IMR-90 (cell line): ENCODE results near the gene ACY1. TPM values are rescaled to one million over a fixed set of nuclear protein-coding genes. Genes with fewer than 3 reads are reported as not detected.

Experiments
- ATAC-seq: fragments of 200-7000 bp; cut with Tn5 transposase; 2 replicates; pipeline ENCODE4 v1.9.1; 2020; ENCODE audit warnings: low read depth, mild to moderate bottlenecking, moderate library complexity
- BruUV-seq: library from RNA; stranded (reverse); fragments of 400-500 nt; replicated peaks from 2 replicates; lab custom pipeline; 2021; lab: Mats Ljungman, UMichigan
- CTCF ChIA-PET: fragments of 300-600 bp; formaldehyde crosslinking; extraction: SDS; loops from one replicate; lab custom pipeline; 2021; ENCODE audit warnings: antibody characterized with exemption; lab: Yijun Ruan, JAX
- POLR2A ChIA-PET: fragments of 300-600 bp; sonication (Branson Sonifier 250); formaldehyde crosslinking; loops from one replicate; lab custom pipeline; 2022; ENCODE audit warnings: antibody characterized with exemption; ENCODE audit not compliant: unreplicated experiment; lab: Charles Lee
- DNase-seq: peaks from one replicate; pipeline ENCODE4 v3.0.0; 2013
- H2AFZ ChIP-seq: replicated peaks from 2 replicates; pipeline ENCODE3; 2013; ENCODE audit warnings: low read length, mild to moderate bottlenecking; ENCODE audit not compliant: poor library complexity
- H2AK5ac ChIP-seq: 2 replicates; pipeline ENCODE4 v1.6.1; 2013; ENCODE audit warnings: low read depth, low read length, inconsistent platforms
- H2AK9ac ChIP-seq: replicated peaks from 2 replicates; pipeline ENCODE3; 2013; ENCODE audit warnings: mild to moderate bottlenecking, low read depth, low read length, moderate library complexity; ENCODE audit not compliant: poor library complexity
- H2BK120ac ChIP-seq: 2 replicates; pipeline ENCODE4 v1.6.1; 2013; ENCODE audit warnings: low read depth, low read length, inconsistent platforms
- H2BK15ac ChIP-seq: 3 replicates; pipeline ENCODE4 v1.6.1; 2013; ENCODE audit warnings: low read depth, low read length, inconsistent platforms
- H2BK20ac ChIP-seq: 2 replicates; pipeline ENCODE4 v1.6.1; 2013; ENCODE audit warnings: low read depth, mild to moderate bottlenecking, inconsistent platforms, low read length, moderate library complexity
- H2BK5ac ChIP-seq: 2 replicates; pipeline ENCODE4 v1.6.1; 2013; ENCODE audit warnings: mild to moderate bottlenecking, low read depth, low read length, inconsistent platforms; ENCODE audit not compliant: poor library complexity, severe bottlenecking
- H3K14ac ChIP-seq: replicated peaks from 2 replicates; pipeline ENCODE4 v1.6.1; 2013; ENCODE audit warnings: low read depth, low read length, inconsistent platforms
- H3K18ac ChIP-seq: 2 replicates; pipeline ENCODE4 v1.6.1; 2013; ENCODE audit warnings: low read depth, low read length, control low read depth
- H3K23ac ChIP-seq: 2 replicates; pipeline ENCODE4 v1.6.1; 2013; ENCODE audit warnings: low read depth, low read length, inconsistent platforms
- H3K27ac ChIP-seq: 2 replicates; pipeline ENCODE4 v1.5.1; 2013; ENCODE audit warnings: mild to moderate bottlenecking, control low read depth, low read length; ENCODE audit not compliant: insufficient read depth
- H3K27me3 ChIP-seq: 2 replicates; pipeline ENCODE4 v1.6.1; 2013; ENCODE audit warnings: low read length; ENCODE audit not compliant: control insufficient read depth, insufficient read depth
- H3K36me3 ChIP-seq: 2 replicates; pipeline ENCODE4 v1.6.1; 2013; ENCODE audit warnings: low read length, mixed read lengths; ENCODE audit not compliant: control insufficient read depth, insufficient read depth
- H3K4ac ChIP-seq: 2 replicates; pipeline ENCODE4 v1.6.1; 2013; ENCODE audit warnings: low read depth, low read length, inconsistent platforms
- H3K4me1 ChIP-seq: 2 replicates; pipeline ENCODE4 v1.6.1; 2013; ENCODE audit warnings: low read length, mixed read lengths; ENCODE audit not compliant: control insufficient read depth, insufficient read depth
- H3K4me2 ChIP-seq: 2 replicates; pipeline ENCODE4 v1.6.1; 2013; ENCODE audit warnings: low read depth, mild to moderate bottlenecking, control low read depth, low read length, moderate library complexity
- H3K4me3 ChIP-seq: 2 replicates; pipeline ENCODE4 v1.5.1; 2013; ENCODE audit warnings: low read depth, mild to moderate bottlenecking, control low read depth, low read length, moderate library complexity; ENCODE audit not compliant: insufficient read depth
- H3K56ac ChIP-seq: 2 replicates; pipeline ENCODE4 v1.6.1; 2013; ENCODE audit warnings: low read length, inconsistent platforms; ENCODE audit not compliant: insufficient read depth; ENCODE audit errors: extremely low read depth
- H3K79me1 ChIP-seq, 2 experiments: 2 replicates each; pipeline ENCODE4 v1.6.1; 2013; ENCODE audit warnings: low read length in 2 of 2, inconsistent platforms in 1 of 2, low read depth in 1 of 2
- H3K9ac ChIP-seq: 2 replicates; pipeline ENCODE4 v1.6.1; 2013; ENCODE audit warnings: low read depth, low read length, control low read depth
- H3K9me1 ChIP-seq: 2 replicates; pipeline ENCODE4 v1.6.1; 2013; ENCODE audit warnings: low read length, inconsistent platforms; ENCODE audit not compliant: insufficient read depth
- H3K9me3 ChIP-seq: 2 replicates; pipeline ENCODE4 v1.6.1; 2013; ENCODE audit warnings: low read length; ENCODE audit not compliant: control insufficient read depth, insufficient read depth
- H4K20me1 ChIP-seq: 2 replicates; pipeline ENCODE4 v1.6.1; 2013; ENCODE audit warnings: low read length, inconsistent platforms; ENCODE audit not compliant: insufficient read depth
- H4K5ac ChIP-seq: 2 replicates; pipeline ENCODE4 v1.6.1; 2013; ENCODE audit warnings: mild to moderate bottlenecking, low read depth, low read length, control low read depth
- H4K8ac ChIP-seq, 2 experiments: 2 replicates each; pipeline ENCODE4 v1.6.1; 2013; ENCODE audit warnings: low read depth in 2 of 2, low read length in 2 of 2, control low read depth in 1 of 2, inconsistent platforms in 1 of 2
- H4K91ac ChIP-seq: 2 replicates; pipeline ENCODE4 v1.6.1; 2013; ENCODE audit warnings: low read depth, low read length, inconsistent platforms; ENCODE audit not compliant: insufficient read depth
- CEBPB ChIP-seq: IDR thresholded peaks from 2 replicates; pipeline ENCODE4 v1.6.1; 2012; ENCODE audit warnings: low read depth, low read length, improper control_type of control experiment
- FOS ChIP-seq: fragments of 150-350 bp; IDR thresholded peaks from 2 replicates; pipeline ENCODE4 v1.6.1; 2016; ENCODE audit warnings: low read depth, low read length
- MXI1 ChIP-seq: IDR thresholded peaks from 2 replicates; pipeline ENCODE4 v1.6.1; 2012; ENCODE audit warnings: low read depth, mild to moderate bottlenecking, low read length, moderate library complexity, borderline replicate concordance
- POLR2A ChIP-seq: IDR thresholded peaks from 2 replicates; pipeline ENCODE4 v1.6.1; 2012; ENCODE audit warnings: mild to moderate bottlenecking, low read depth, low read length
- RCOR1 ChIP-seq: IDR thresholded peaks from 2 replicates; pipeline ENCODE4 v1.6.1; 2012; ENCODE audit warnings: mild to moderate bottlenecking, low read length, improper control_type of control experiment; ENCODE audit not compliant: insufficient replicate concordance
- USF2 ChIP-seq: fragments of 150-350 bp; IDR thresholded peaks from 2 replicates; pipeline ENCODE4 v1.6.1; 2017; ENCODE audit warnings: mild to moderate bottlenecking, antibody characterized with exemption, low read length, low read depth
- WGBS, 2 experiments: methylation state at CpG; one replicate each; pipeline versions ENCODE4 v1.1.5 to v1.1.7; 2013; ENCODE audit warnings: missing lambda C conversion rate in 2 of 2; ENCODE audit not compliant: insufficient read length in 1 of 2; ENCODE audit errors: extremely low coverage in 2 of 2; 5-methylcytosine and 5-hydroxymethylcytosine counted together
- dilution Hi-C: fragments of 300-500 bp; cut with HindIII; formaldehyde crosslinking; loops from one replicate; pipeline ENCODE4 v1.14.3; 2018; ENCODE audit warnings: low sequenced_read_pairs; ENCODE audit not compliant: unreplicated experiment
- in situ Hi-C: fragments of 300-500 bp; cut with MboI; formaldehyde crosslinking; loops from 3 replicates; pipeline ENCODE4 v1.14.3; 2019; ENCODE audit warnings: low sequenced_read_pairs, inconsistent platforms, mixed read lengths
- intact Hi-C: fragments of 100-400 bp; cut with micrococcal nuclease; formaldehyde crosslinking; loops from 2 replicates; pipeline ENCODE4 v1.10.0; 2022
- polyA plus RNA-seq, 3 experiments: library from polyadenylated mRNA; depleted of rRNA; stranded (reverse); fragments of >200 nt; gene quantifications; 2 replicates each; pipeline ENCODE4 v1.2.3, GENCODE V29; 2012; ENCODE audit warnings: low replicate concordance in 1 of 3
- total RNA-seq: library from RNA; depleted of rRNA; stranded (reverse); fragments of >200 nt; gene quantifications from 2 replicates; pipeline ENCODE4 v1.2.3, GENCODE V29; 2012

The ACY1 gene
- total and polyA plus RNA-seq, 2 of the 4 experiments (the other 2 are of a cell fraction), result 22.0 to 47.1 TPM

GRCh38 chr3:51941463-51941797, 41.9 kb upstream of the ACY1 start:
- no peak overlapping the region for H2BK20ac ChIP-seq
- H4K8ac ChIP-seq, result no peak overlapping the region
- H2BK15ac ChIP-seq, result no peak overlapping the region
- peaks cover 18% of the 10 kb centered on the region for H3K36me3 ChIP-seq
- peak overlapping the region; percentile 59 for H3K9ac ChIP-seq
- H4K91ac ChIP-seq, result no peak overlapping the region
- H3K27me3 ChIP-seq, result no peaks in the 10 kb centered on the region
- peaks cover 12% of the 10 kb centered on the region for H3K9me1 ChIP-seq
- peak; percentile 2 for ATAC-seq
- peaks cover 21 to 41% of the 10 kb centered on the region in 2 experiments; a peak in 3 of 4 replicates for H3K79me1 ChIP-seq
- no peak overlapping the region for H3K18ac ChIP-seq
- no peak overlapping the region for H2BK120ac ChIP-seq
- ChIA-PET POLR2A (interaction anchor here (0.6 kb wide), 2 partner anchors 12 to 1372 kb away, joined by 3 to 5 read pairs; partner anchors contain the start of gene HEMK1), CTCF (interaction anchor here (0.6 to 1.1 kb wide), 5 partner anchors 10 to 63 kb away, joined by 3 to 6 read pairs (median 4); no protein-coding TSS in a partner anchor)
- peak overlapping the region; percentile 96 for H2AK9ac ChIP-seq
- peak overlapping the region; percentile 94 for H2AFZ ChIP-seq
- peak overlapping the region; percentile 49 for H3K4me3 ChIP-seq
- H2BK5ac ChIP-seq, result no peak overlapping the region
- TF ChIP-seq FOS, result no peak
- TF ChIP-seq CEBPB, result no peak
- no peak for TF ChIP-seq MXI1
- no peak for TF ChIP-seq POLR2A
- TF ChIP-seq RCOR1, result no peak
- no peak for TF ChIP-seq USF2
- peaks cover 13% of the 10 kb centered on the region for H3K4me1 ChIP-seq
- H2AK5ac ChIP-seq, result 0 out of 2 replicates have a peak overlapping the region, but pooled peaks have one; percentile 2
- no peak overlapping the region for H3K56ac ChIP-seq
- DNase-seq, result no peak
- intact Hi-C loops, result loop anchor here (5.0 kb wide), 1 partner anchor 201 kb away; no protein-coding TSS in a partner anchor
- H3K4me2 ChIP-seq, result peak overlapping the region; percentile 98
- peak overlapping the region; percentile 32; the same call in 1 of the 2 replicates for H3K27ac ChIP-seq
- dilution Hi-C loops, result no loop called here
- H3K4ac ChIP-seq, result 0 out of 2 replicates have a peak overlapping the region, but pooled peaks have one; percentile 0
- no peaks in the 10 kb centered on the region for H3K9me3 ChIP-seq
- peaks cover 9% of the 10 kb centered on the region for H4K20me1 ChIP-seq
- BruUV-seq, result no TSS peak
- in situ Hi-C loops, result loop anchor here (25.0 kb wide), 1 partner anchor 554 kb away; the partner anchor contains the start of genes MANF and RBM15B
- H3K14ac ChIP-seq, result no peak overlapping the region; the same call in 1 of the 2 replicates
- no peak overlapping the region for H4K5ac ChIP-seq
- peak overlapping the region; percentile 54; the same call in 1 of the 2 replicates for H3K23ac ChIP-seq
- 1% methylated on average over 15 of the region's 20 CpGs; no CpG with 5 or more reads in 1 of the 2 experiments for WGBS, 2 experiments
